GM12878 (cell line): ENCODE results near the gene PDCD1LG2. TPM values are rescaled to one million over a fixed set of nuclear protein-coding genes. Genes with fewer than 3 reads are reported as not detected.

Experiments used
- ATAC-seq: fragments of 200-7000 bp; cut with Tn5 transposase; 3 replicates; pipeline ENCODE4 v1.9.1; 2020; ENCODE audit warnings: mild to moderate bottlenecking, moderate library complexity
- BruUV-seq: library from RNA; stranded (reverse); fragments of 400-500 nt; replicated peaks from 2 replicates; lab custom pipeline; 2021; lab: Mats Ljungman, UMichigan
- CTCF ChIA-PET: fragments of 300-600 bp; sonication (Branson Sonifier 250); formaldehyde crosslinking; extraction: SDS; loops from one replicate; lab custom pipeline; 2021; ENCODE audit warnings: inconsistent platforms; lab: Yijun Ruan, JAX
- POLR2A ChIA-PET: fragments of 350-600 bp; formaldehyde crosslinking; extraction: SDS; loops from one replicate; lab custom pipeline; 2021; ENCODE audit warnings: inconsistent platforms; lab: Charles Lee
- RAD21 ChIA-PET: fragments of 300-600 bp; sonication (Branson Sonifier 250); formaldehyde crosslinking; loops from one replicate; lab custom pipeline; 2023; ENCODE audit warnings: antibody characterized with exemption; ENCODE audit not compliant: unreplicated experiment; lab: Charles Lee
- SMC1A ChIA-PET: fragments of 300-600 bp; sonication (Branson Sonifier 250); formaldehyde crosslinking; loops from one replicate; lab custom pipeline; 2023; ENCODE audit not compliant: unreplicated experiment, uncharacterized antibody; lab: Charles Lee
- DNase-seq: peaks from one replicate; pipeline ENCODE4 v3.0.0-alpha.2; 2011; ENCODE audit warnings: low read depth, low spot score
- FAIRE-seq: peaks from 3 replicates; lab custom pipeline; 2011; peaks lifted over from hg19 to GRCh38; lab: Jason Lieb, UNC
- H2AFZ ChIP-seq: 2 replicates; pipeline ENCODE4 v1.6.0; 2011; ENCODE audit warnings: low read depth, low read length, control low read depth; ENCODE audit not compliant: control insufficient read depth
- H3K27ac ChIP-seq: 2 replicates; pipeline ENCODE4 v1.5.1; 2011; ENCODE audit warnings: control low read depth; ENCODE audit not compliant: control insufficient read depth, insufficient read depth
- H3K27me3 ChIP-seq, 2 experiments: replicated peaks in 1 of 2; 2 replicates each; pipeline versions ENCODE4 v1.6.0 to v1.6.1; 2011; ENCODE audit warnings: low read length in 1 of 2; ENCODE audit not compliant: control insufficient read depth in 2 of 2, insufficient read depth in 2 of 2
- H3K36me3 ChIP-seq, 2 experiments: 2 replicates each; pipeline ENCODE4 v1.5.1; 2011; ENCODE audit warnings: low read length in 1 of 2; ENCODE audit not compliant: control insufficient read depth in 2 of 2, insufficient read depth in 2 of 2
- H3K4me1 ChIP-seq: 2 replicates; pipeline ENCODE4 v1.6.1; 2011; ENCODE audit warnings: mild to moderate bottlenecking, low read length, moderate library complexity, mixed read lengths; ENCODE audit not compliant: control insufficient read depth, insufficient read depth
- H3K4me2 ChIP-seq: 2 replicates; pipeline ENCODE4 v1.6.0; 2011; ENCODE audit warnings: control low read depth; ENCODE audit not compliant: control insufficient read depth, insufficient read depth
- H3K4me3 ChIP-seq: fragments of 200-600 bp; sonication (generic); 2 replicates; pipeline ENCODE4 v1.5.1; 2016
- H3K79me2 ChIP-seq: 2 replicates; pipeline ENCODE4 v1.6.0; 2011; ENCODE audit warnings: low read length; ENCODE audit not compliant: control insufficient read depth, insufficient read depth
- H3K9ac ChIP-seq: 2 replicates; pipeline ENCODE4 v1.8.0; 2011; ENCODE audit warnings: low read length, control low read depth, mixed read lengths; ENCODE audit not compliant: control insufficient read depth, insufficient read depth
- H3K9me3 ChIP-seq: replicated peaks from 3 replicates; pipeline ENCODE4 v1.5.1; 2011; ENCODE audit warnings: mild to moderate bottlenecking, low read length; ENCODE audit not compliant: control insufficient read depth, insufficient read depth
- H4K20me1 ChIP-seq: 2 replicates; pipeline ENCODE4 v1.6.0; 2011; ENCODE audit not compliant: control insufficient read depth, insufficient read depth
- BCL11A ChIP-seq: IDR thresholded peaks from 2 replicates; pipeline ENCODE4 v1.6.1; 2011; ENCODE audit warnings: low read depth, low read length
- BHLHE40 ChIP-seq, 2 experiments: fragments of 450-650 bp in 1 of 2; IDR thresholded peaks; 2 replicates each; pipeline ENCODE4 v1.6.1; 2011 to 2017; ENCODE audit warnings: low read depth in 2 of 2, borderline replicate concordance in 1 of 2, improper control_type of control experiment in 1 of 2, low read length in 1 of 2, mild to moderate bottlenecking in 1 of 2
- CBX5 ChIP-seq: sonication (generic); IDR thresholded peaks from 2 replicates; pipeline ENCODE4 v1.6.1; 2016; ENCODE audit warnings: low read depth, moderate library complexity, mild to moderate bottlenecking, inconsistent platforms
- FOXK2 ChIP-seq: fragments of 450-650 bp; IDR thresholded peaks from 2 replicates; pipeline ENCODE4 v1.6.1; 2017; ENCODE audit warnings: mild to moderate bottlenecking, moderate library complexity
- KDM1A ChIP-seq: fragments of 200-600 bp; sonication (generic); IDR thresholded peaks from 2 replicates; pipeline ENCODE4 v1.6.1; 2016; ENCODE audit warnings: borderline replicate concordance
- LARP7 ChIP-seq: fragments of 450-650 bp; IDR thresholded peaks from 2 replicates; pipeline ENCODE4 v1.6.1; 2017; ENCODE audit warnings: mild to moderate bottlenecking
- MXI1 ChIP-seq: fragments of 150-350 bp; IDR thresholded peaks from 2 replicates; pipeline ENCODE4 v1.6.1; 2011; ENCODE audit warnings: low read depth, mild to moderate bottlenecking, inconsistent platforms, low read length, improper control_type of control experiment
- NFIC ChIP-seq: IDR thresholded peaks from 2 replicates; pipeline ENCODE4 v1.6.1; 2012; ENCODE audit warnings: low read depth, mild to moderate bottlenecking, inconsistent platforms, low read length, moderate library complexity
- POLR2A ChIP-seq: IDR thresholded peaks from 2 replicates; pipeline ENCODE4 v1.6.1; 2011; ENCODE audit warnings: low read depth, mild to moderate bottlenecking, low read length
- RAD21 ChIP-seq: IDR thresholded peaks from 2 replicates; pipeline ENCODE4 v1.6.1; 2011; ENCODE audit warnings: mild to moderate bottlenecking, low read depth, low read length, moderate library complexity; ENCODE audit not compliant: insufficient read depth
- RELA ChIP-seq: fragments of 450-650 bp; IDR thresholded peaks from 2 replicates; pipeline ENCODE4 v1.8.0; 2014; ENCODE audit warnings: borderline replicate concordance; ENCODE audit not compliant: partially characterized antibody
- TAF1 ChIP-seq: IDR thresholded peaks from 2 replicates; pipeline ENCODE4 v1.6.1; 2011; ENCODE audit warnings: mild to moderate bottlenecking, low read depth, low read length, borderline replicate concordance
- TCF12 ChIP-seq: IDR thresholded peaks from 2 replicates; pipeline ENCODE4 v1.6.1; 2011; ENCODE audit warnings: low read depth, mild to moderate bottlenecking, low read length
- ZBED1 ChIP-seq: IDR thresholded peaks from 2 replicates; pipeline ENCODE4 v1.6.1; 2016; ENCODE audit warnings: borderline replicate concordance
- in situ Hi-C: fragments of 300-500 bp; cut with MboI; formaldehyde crosslinking; loops from 9 replicates; pipeline ENCODE4 v1.14.3; 2018; ENCODE audit warnings: mixed read lengths
- intact Hi-C: fragments of 100-400 bp; cut with micrococcal nuclease; formaldehyde crosslinking; loops from one replicate; pipeline ENCODE4 v1.14.2; 2022; ENCODE audit not compliant: unreplicated experiment
- polyA plus RNA-seq, 11 experiments: library from polyadenylated mRNA; depleted of rRNA in 4 of 11; unstranded in 6 of 11; stranded (reverse) in 5 of 11; fragments of >200 nt; fragmentation: Nextera tagmentation in 4 of 11; fragmentation: Illumina TruSeq in 1 of 11; extraction: Ambion mirVana in 4 of 11; extraction: Trizol in 1 of 11; gene quantifications; 1 replicate in 1 of 11; 2 replicates in 10 of 11; pipeline versions ENCODE4 v1.2.1 to v1.2.3, GENCODE V29; 2011 to 2016; ENCODE audit warnings: inconsistent platforms in 2 of 11, missing spikeins in 2 of 11, low read depth in 1 of 11
- total RNA-seq, 4 experiments: library from RNA; depleted of rRNA in 3 of 4; stranded (reverse); fragments of >200 nt in 3 of 4; fragmentation: Illumina TruSeq in 1 of 4; extraction: Trizol in 1 of 4; gene quantifications; 2 replicates each; pipeline versions ENCODE4 v1.2.1 to v1.2.3, GENCODE V29; 2013 to 2021
- TF ChIP-seq, protein P1 (sequence below): IDR thresholded peaks from 2 replicates; pipeline ENCODE4 v1.6.1; 2012; ENCODE audit warnings: mild to moderate bottlenecking, low read depth, low read length
- TF ChIP-seq, protein P2 (sequence below): IDR thresholded peaks from 2 replicates; pipeline ENCODE4 v1.6.1; 2012; ENCODE audit warnings: improper control_type of control experiment, low read depth, low read length; ENCODE audit not compliant: insufficient replicate concordance

Gene PDCD1LG2
- total and polyA plus RNA-seq, 10 of the 15 experiments (the other 5 are each of a cell fraction or from before 2014, with no cell fraction given), result 1.5 to 37.3 (median 3.0) TPM

DNA sequence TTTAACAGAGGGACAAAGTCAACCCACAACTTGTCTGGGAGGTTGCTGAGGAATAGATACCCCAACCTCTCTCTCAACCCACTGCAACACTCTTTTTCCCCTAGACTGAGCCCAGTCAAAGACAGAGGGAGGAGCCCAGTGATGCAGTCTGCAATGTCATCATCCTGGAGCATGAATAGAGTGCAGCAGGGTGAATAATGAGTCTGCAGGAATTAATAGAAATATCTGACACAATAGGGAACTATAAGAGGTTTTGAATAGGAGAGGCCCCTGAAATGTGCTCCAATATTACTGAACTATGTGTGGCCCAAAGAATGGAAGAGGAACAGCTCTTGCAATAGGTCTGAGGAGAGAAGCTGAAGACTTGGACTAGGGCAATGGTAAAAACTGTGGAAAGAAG is 59.1 kb downstream of the PDCD1LG2 start:
- in situ Hi-C loops, result no loop called here
- ChIA-PET POLR2A (interaction anchor here (1.2 to 3.2 kb wide), 4 partner anchors 14 to 59 kb away, joined by 3 to 10 read pairs (median 6); partner anchors contain the start of gene PDCD1LG2), CTCF (interaction anchor here (0.9 to 2.3 kb wide), 9 partner anchors 10 to 90 kb away, joined by 3 to 11 read pairs (median 4); partner anchors contain the start of gene PDCD1LG2)

More for the DNA sequence above, 59.1 kb downstream of the PDCD1LG2 start:
- RAD21 ChIA-PET, result interaction anchor here (1.1 to 18.6 kb wide), 5 partner anchors 14 to 120 kb away, joined by 4 to 164 read pairs (median 8); partner anchors contain the start of genes CD274 and PDCD1LG2
- Histone ChIP-seq H3K27ac (no peak overlapping the region), H3K9me3 (no peaks in the 10 kb centered on the region; the same call in 2 of the 3 replicates), H3K27me3 (no peaks in the 10 kb centered on the region), H3K4me2 (no peak overlapping the region), H3K36me3 (peaks cover 0 to 3% of the 10 kb centered on the region in 2 experiments), H2AFZ (no peak overlapping the region), H3K4me1 (peaks cover 23% of the 10 kb centered on the region), H3K79me2 (no peaks in the 10 kb centered on the region), H3K9ac (no peak overlapping the region), H3K4me3 (no peak overlapping the region), H4K20me1 (no peaks in the 10 kb centered on the region)
- no peak for TF ChIP-seq RAD21
- TF ChIP-seq LARP7, result no peak
- TF ChIP-seq MXI1, result no peak
- TF ChIP-seq TAF1, result no peak
- no peak for TF ChIP-seq POLR2A
- TF ChIP-seq FOXK2, result no peak
- TF ChIP-seq, protein P1, sequence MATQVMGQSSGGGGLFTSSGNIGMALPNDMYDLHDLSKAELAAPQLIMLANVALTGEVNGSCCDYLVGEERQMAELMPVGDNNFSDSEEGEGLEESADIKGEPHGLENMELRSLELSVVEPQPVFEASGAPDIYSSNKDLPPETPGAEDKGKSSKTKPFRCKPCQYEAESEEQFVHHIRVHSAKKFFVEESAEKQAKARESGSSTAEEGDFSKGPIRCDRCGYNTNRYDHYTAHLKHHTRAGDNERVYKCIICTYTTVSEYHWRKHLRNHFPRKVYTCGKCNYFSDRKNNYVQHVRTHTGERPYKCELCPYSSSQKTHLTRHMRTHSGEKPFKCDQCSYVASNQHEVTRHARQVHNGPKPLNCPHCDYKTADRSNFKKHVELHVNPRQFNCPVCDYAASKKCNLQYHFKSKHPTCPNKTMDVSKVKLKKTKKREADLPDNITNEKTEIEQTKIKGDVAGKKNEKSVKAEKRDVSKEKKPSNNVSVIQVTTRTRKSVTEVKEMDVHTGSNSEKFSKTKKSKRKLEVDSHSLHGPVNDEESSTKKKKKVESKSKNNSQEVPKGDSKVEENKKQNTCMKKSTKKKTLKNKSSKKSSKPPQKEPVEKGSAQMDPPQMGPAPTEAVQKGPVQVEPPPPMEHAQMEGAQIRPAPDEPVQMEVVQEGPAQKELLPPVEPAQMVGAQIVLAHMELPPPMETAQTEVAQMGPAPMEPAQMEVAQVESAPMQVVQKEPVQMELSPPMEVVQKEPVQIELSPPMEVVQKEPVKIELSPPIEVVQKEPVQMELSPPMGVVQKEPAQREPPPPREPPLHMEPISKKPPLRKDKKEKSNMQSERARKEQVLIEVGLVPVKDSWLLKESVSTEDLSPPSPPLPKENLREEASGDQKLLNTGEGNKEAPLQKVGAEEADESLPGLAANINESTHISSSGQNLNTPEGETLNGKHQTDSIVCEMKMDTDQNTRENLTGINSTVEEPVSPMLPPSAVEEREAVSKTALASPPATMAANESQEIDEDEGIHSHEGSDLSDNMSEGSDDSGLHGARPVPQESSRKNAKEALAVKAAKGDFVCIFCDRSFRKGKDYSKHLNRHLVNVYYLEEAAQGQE, result no peak
- no peak for TF ChIP-seq NFIC
- TF ChIP-seq, protein P2, sequence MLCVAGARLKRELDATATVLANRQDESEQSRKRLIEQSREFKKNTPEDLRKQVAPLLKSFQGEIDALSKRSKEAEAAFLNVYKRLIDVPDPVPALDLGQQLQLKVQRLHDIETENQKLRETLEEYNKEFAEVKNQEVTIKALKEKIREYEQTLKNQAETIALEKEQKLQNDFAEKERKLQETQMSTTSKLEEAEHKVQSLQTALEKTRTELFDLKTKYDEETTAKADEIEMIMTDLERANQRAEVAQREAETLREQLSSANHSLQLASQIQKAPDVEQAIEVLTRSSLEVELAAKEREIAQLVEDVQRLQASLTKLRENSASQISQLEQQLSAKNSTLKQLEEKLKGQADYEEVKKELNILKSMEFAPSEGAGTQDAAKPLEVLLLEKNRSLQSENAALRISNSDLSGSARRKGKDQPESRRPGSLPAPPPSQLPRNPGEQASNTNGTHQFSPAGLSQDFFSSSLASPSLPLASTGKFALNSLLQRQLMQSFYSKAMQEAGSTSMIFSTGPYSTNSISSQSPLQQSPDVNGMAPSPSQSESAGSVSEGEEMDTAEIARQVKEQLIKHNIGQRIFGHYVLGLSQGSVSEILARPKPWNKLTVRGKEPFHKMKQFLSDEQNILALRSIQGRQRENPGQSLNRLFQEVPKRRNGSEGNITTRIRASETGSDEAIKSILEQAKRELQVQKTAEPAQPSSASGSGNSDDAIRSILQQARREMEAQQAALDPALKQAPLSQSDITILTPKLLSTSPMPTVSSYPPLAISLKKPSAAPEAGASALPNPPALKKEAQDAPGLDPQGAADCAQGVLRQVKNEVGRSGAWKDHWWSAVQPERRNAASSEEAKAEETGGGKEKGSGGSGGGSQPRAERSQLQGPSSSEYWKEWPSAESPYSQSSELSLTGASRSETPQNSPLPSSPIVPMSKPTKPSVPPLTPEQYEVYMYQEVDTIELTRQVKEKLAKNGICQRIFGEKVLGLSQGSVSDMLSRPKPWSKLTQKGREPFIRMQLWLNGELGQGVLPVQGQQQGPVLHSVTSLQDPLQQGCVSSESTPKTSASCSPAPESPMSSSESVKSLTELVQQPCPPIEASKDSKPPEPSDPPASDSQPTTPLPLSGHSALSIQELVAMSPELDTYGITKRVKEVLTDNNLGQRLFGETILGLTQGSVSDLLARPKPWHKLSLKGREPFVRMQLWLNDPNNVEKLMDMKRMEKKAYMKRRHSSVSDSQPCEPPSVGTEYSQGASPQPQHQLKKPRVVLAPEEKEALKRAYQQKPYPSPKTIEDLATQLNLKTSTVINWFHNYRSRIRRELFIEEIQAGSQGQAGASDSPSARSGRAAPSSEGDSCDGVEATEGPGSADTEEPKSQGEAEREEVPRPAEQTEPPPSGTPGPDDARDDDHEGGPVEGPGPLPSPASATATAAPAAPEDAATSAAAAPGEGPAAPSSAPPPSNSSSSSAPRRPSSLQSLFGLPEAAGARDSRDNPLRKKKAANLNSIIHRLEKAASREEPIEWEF, result no peak
- no peak for TF ChIP-seq BHLHE40 (IDR thresholded peaks at IDR 0.05; ENCODE audit: borderline replicate concordance in 1 of 2, low read depth in 2 of 2, low read length in 1 of 2)
- TF ChIP-seq RELA, result no peak
- TF ChIP-seq ZBED1, result no peak
- TF ChIP-seq CBX5, result no peak
- no peak for TF ChIP-seq KDM1A
- TF ChIP-seq BCL11A, result no peak
- TF ChIP-seq TCF12, result no peak
- ATAC-seq (peak; percentile 25), DNase-seq (no peak), FAIRE-seq (no peak)
- SMC1A ChIA-PET, result interaction anchor here (0.6 to 25.5 kb wide), 18 partner anchors 10 to 702 kb away, joined by 3 to 389 read pairs (median 6); partner anchors contain the start of genes CD274 and PDCD1LG2
- BruUV-seq, result no TSS peak
- intact Hi-C loops, result no loop called here
